Measurements from ENCODE around the gene STS.

STS gene, protein sequence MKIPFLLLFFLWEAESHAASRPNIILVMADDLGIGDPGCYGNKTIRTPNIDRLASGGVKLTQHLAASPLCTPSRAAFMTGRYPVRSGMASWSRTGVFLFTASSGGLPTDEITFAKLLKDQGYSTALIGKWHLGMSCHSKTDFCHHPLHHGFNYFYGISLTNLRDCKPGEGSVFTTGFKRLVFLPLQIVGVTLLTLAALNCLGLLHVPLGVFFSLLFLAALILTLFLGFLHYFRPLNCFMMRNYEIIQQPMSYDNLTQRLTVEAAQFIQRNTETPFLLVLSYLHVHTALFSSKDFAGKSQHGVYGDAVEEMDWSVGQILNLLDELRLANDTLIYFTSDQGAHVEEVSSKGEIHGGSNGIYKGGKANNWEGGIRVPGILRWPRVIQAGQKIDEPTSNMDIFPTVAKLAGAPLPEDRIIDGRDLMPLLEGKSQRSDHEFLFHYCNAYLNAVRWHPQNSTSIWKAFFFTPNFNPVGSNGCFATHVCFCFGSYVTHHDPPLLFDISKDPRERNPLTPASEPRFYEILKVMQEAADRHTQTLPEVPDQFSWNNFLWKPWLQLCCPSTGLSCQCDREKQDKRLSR

DNA sequence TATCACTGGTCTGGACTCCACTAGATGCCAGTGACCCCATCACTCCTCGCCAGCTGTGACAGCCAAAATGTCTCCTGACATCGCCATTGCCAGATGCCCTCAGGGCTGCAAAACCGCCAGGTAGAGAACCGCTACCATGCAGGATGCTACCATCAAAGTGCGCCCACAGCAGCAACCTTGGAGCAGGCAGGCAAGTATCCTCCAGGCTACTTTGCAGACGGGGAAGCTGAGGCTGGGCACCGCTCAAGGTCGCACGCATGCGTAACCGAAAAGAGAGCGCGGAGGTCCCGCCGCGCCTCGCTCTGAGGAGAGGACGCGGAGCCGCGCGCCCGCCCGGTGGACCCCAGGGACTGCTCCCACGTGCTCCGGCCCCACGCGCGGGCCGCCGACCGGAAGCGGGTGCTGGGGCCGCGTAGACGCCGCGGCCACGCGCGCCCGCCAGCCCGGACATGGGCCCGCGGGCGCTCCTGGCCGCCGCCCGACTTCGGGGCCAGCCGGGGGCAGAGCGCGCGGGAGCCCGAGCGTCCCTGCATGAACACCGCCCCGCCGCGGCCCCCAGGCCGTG is at the start of gene STS:
STS (plus strand) TSS at position 300 of the 565 bp plus-strand sequence. CDS start 105,488 bp downstream, outside the sequence.
- H3K27me3 ChIP-seq (ENCODE audit: insufficient read depth, poor library complexity, severe bottlenecking): no peaks in the 10 kb centered on the region
- peak within 1 kb of the TSS; percentile 90 for H3K4me3 ChIP-seq (ENCODE audit: severe bottlenecking)
- ATAC-seq (ENCODE audit: low read depth): peak; percentile 42
- peak within 1 kb of the TSS; percentile 64 for H3K27ac ChIP-seq (ENCODE audit: poor library complexity, severe bottlenecking)
- H3K4me1 ChIP-seq (ENCODE audit: insufficient read depth, poor library complexity, severe bottlenecking): peaks cover 4% of the 10 kb centered on the region
- no peak for DNase-seq (ENCODE audit: low spot score)
- no peaks in the 10 kb centered on the region for H3K9me3 ChIP-seq (ENCODE audit: severe bottlenecking)
- TF ChIP-seq, protein P1, sequence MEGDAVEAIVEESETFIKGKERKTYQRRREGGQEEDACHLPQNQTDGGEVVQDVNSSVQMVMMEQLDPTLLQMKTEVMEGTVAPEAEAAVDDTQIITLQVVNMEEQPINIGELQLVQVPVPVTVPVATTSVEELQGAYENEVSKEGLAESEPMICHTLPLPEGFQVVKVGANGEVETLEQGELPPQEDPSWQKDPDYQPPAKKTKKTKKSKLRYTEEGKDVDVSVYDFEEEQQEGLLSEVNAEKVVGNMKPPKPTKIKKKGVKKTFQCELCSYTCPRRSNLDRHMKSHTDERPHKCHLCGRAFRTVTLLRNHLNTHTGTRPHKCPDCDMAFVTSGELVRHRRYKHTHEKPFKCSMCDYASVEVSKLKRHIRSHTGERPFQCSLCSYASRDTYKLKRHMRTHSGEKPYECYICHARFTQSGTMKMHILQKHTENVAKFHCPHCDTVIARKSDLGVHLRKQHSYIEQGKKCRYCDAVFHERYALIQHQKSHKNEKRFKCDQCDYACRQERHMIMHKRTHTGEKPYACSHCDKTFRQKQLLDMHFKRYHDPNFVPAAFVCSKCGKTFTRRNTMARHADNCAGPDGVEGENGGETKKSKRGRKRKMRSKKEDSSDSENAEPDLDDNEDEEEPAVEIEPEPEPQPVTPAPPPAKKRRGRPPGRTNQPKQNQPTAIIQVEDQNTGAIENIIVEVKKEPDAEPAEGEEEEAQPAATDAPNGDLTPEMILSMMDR (IDR thresholded peaks at IDR 0.05; ENCODE audit: poor library complexity, severe bottlenecking): no peak
- no peaks in the 10 kb centered on the region for H3K36me3 ChIP-seq (ENCODE audit: low read depth)

DNA sequence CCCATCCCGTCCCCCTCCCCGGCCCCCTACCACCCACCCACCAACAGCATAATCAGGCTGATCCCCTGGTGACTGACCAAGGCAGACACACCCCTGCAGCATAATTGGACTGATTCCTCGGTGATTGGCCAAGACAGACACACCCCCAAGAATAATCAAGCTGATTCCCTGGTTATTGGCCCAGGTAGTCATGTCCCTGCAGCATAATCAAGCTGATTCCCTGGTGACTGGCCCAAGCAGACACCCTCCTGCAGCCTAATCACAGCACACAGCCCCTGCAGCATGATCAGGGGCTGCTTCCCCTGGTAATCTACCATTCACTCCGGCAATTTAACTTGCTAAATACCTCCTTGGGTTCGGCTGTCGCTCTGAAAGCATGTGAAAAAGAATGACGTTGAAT is 47.5 kb upstream of the STS start:
- Histone ChIP-seq H3K27me3 (ENCODE audit: insufficient read depth, poor library complexity, severe bottlenecking) (no peaks in the 10 kb centered on the region), H3K27ac (ENCODE audit: poor library complexity, severe bottlenecking) (no peak overlapping the region), H3K4me1 (ENCODE audit: insufficient read depth, poor library complexity, severe bottlenecking) (no peaks in the 10 kb centered on the region), H3K9me3 (ENCODE audit: severe bottlenecking) (no peaks in the 10 kb centered on the region), H3K4me3 (ENCODE audit: severe bottlenecking) (no peak overlapping the region), H3K36me3 (ENCODE audit: low read depth) (peaks cover 4% of the 10 kb centered on the region; the same call in 1 of the 2 replicates)
- no peak for ATAC-seq (ENCODE audit: low read depth)
- DNase-seq (ENCODE audit: low spot score): no peak
- TF ChIP-seq, protein P1 (IDR thresholded peaks at IDR 0.05; ENCODE audit: poor library complexity, severe bottlenecking): no peak

DNA sequence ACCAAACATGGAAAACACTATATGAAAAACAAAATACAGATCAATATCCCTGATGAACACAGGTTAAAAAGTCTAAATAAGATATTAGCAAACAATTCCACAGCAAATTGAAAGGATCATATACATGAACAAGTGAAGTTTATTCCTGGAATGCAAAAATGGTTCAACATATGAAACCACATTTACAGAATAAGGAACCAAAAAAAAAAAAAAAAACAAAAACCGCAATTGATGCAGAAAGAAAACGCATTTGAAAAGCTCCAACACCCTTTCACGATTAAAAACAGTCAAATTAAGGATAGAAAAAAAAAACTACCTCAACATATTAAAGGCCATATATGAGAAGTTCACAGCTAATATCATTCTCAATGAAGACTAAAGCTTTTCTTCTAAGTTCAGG is 45.4 kb upstream of the STS start:
- H3K9me3 ChIP-seq (ENCODE audit: severe bottlenecking): no peaks in the 10 kb centered on the region
- TF ChIP-seq, protein P1 (IDR thresholded peaks at IDR 0.05; ENCODE audit: poor library complexity, severe bottlenecking): no peak
- H3K27ac ChIP-seq (ENCODE audit: poor library complexity, severe bottlenecking): no peak overlapping the region
- no peaks in the 10 kb centered on the region for H3K4me1 ChIP-seq (ENCODE audit: insufficient read depth, poor library complexity, severe bottlenecking)
- no peak overlapping the region for H3K4me3 ChIP-seq (ENCODE audit: severe bottlenecking)
- H3K36me3 ChIP-seq (ENCODE audit: low read depth): peaks cover 4% of the 10 kb centered on the region; the same call in 1 of the 2 replicates
- no peak for DNase-seq (ENCODE audit: low spot score)
- H3K27me3 ChIP-seq (ENCODE audit: insufficient read depth, poor library complexity, severe bottlenecking): no peaks in the 10 kb centered on the region
- no peak for ATAC-seq (ENCODE audit: low read depth)

DNA sequence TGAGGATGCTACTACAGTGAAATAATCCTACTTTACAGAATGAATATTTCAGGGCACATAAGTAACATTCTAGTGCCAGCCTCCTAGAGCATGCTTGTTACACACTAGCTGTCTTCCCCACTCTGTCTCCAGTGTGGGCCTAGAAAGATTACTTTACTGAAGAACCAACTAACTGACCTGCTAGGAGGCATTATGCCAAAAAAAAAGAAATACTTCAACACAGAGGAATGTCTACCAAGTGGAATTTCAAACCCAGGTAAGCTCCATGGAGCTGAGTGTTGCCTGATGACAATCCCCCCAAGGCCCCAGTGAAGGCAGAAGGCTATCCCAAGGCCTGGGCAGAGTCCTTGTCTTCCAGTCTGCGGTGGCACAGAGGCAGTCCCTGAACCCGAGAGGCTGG is 40.9 kb upstream of the STS start:
- DNase-seq (ENCODE audit: low spot score) (no peak), ATAC-seq (ENCODE audit: low read depth) (no peak)
- H3K36me3 ChIP-seq (ENCODE audit: low read depth): 0 out of 2 replicates have a peak, but pooled peaks cover 4% of the 10 kb centered on the region
- H3K4me1 ChIP-seq (ENCODE audit: insufficient read depth, poor library complexity, severe bottlenecking): peaks cover 5% of the 10 kb centered on the region
- H3K27ac ChIP-seq (ENCODE audit: poor library complexity, severe bottlenecking): no peak overlapping the region
- H3K4me3 ChIP-seq (ENCODE audit: severe bottlenecking): no peak overlapping the region
- TF ChIP-seq, protein P1 (IDR thresholded peaks at IDR 0.05; ENCODE audit: poor library complexity, severe bottlenecking): no peak
- H3K27me3 ChIP-seq (ENCODE audit: insufficient read depth, poor library complexity, severe bottlenecking): no peaks in the 10 kb centered on the region
- no peaks in the 10 kb centered on the region for H3K9me3 ChIP-seq (ENCODE audit: severe bottlenecking)

Measured in RWPE2 (cell line).